Measurements from ENCODE around the gene LRP1B. TPM values are rescaled to one million over a fixed set of nuclear protein-coding genes. Genes with fewer than 3 reads are reported as not detected.

The LRP1B gene
- total RNA-seq, 4 donors from 2014 or later = 37.1 to 82.7 (median 50.9) TPM

DNA sequence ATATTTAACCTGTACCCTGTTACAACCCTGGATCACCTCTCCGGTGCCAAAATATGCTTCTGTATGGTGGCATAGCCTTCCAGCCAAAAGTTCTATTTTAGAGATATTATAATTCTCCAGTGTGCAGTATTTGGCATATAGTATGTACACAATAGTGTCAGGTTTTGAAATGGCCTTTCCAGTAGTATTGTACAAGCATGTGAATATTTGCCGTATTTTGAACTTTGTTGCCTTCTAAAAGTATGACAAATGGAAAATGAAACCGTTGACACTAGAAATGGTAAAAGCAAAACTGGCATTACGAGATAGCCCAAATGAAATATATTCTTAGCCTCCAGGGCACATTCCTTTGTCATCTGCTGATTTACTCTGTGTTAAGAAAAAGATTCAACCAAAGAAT lies 431.2 kb downstream of the LRP1B start:
- 89 to 93% methylated on average over 4 of the region's 4 CpGs for WGBS, 2 donors
- H3K4me3 ChIP-seq (replicated peaks in 1 of 3) = no peak overlapping the region
- no peak overlapping the region for H3K27ac ChIP-seq
- no peaks in the 10 kb centered on the region for H3K27me3 ChIP-seq
- peaks cover 8 to 26% of the 10 kb centered on the region in 2 donors for H3K4me1 ChIP-seq
- no peak for TF ChIP-seq POLR2A (IDR thresholded peaks at IDR 0.05)
- TF ChIP-seq, protein P1, sequence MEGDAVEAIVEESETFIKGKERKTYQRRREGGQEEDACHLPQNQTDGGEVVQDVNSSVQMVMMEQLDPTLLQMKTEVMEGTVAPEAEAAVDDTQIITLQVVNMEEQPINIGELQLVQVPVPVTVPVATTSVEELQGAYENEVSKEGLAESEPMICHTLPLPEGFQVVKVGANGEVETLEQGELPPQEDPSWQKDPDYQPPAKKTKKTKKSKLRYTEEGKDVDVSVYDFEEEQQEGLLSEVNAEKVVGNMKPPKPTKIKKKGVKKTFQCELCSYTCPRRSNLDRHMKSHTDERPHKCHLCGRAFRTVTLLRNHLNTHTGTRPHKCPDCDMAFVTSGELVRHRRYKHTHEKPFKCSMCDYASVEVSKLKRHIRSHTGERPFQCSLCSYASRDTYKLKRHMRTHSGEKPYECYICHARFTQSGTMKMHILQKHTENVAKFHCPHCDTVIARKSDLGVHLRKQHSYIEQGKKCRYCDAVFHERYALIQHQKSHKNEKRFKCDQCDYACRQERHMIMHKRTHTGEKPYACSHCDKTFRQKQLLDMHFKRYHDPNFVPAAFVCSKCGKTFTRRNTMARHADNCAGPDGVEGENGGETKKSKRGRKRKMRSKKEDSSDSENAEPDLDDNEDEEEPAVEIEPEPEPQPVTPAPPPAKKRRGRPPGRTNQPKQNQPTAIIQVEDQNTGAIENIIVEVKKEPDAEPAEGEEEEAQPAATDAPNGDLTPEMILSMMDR (IDR thresholded peaks at IDR 0.05) = no peak
- intact Hi-C loops (cut with DNase I) = no loop called here
- H3K36me3 ChIP-seq = no peaks in the 10 kb centered on the region
- DNase-seq = no peak
- H3K9me3 ChIP-seq = no peaks in the 10 kb centered on the region

DNA sequence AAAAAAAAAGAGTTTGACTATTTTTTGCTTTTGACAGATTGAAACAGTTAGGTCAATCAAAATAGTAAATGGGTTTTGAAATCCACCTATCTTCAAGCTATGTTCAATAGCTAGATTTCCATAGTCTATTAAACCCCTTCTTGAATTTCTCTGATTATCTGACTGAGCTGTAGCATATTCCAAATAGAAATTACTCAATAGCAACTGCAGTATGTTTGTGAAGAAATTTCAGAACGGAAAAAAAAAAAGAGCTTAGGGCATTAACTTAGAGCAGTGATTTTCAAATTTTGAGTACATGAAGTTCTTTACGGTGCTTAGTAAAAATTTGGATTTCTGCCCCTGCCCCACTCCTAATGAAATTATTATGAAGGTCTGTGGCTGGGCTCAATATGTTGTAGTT lies 432.3 kb downstream of the LRP1B start:
- 84 to 89% methylated on average over 2 of the region's 2 CpGs for WGBS, 2 donors
- Histone ChIP-seq H3K9me3 (no peaks in the 10 kb centered on the region), H3K4me3 (replicated peaks in 1 of 3) (no peak overlapping the region), H3K27me3 (no peaks in the 10 kb centered on the region), H3K27ac (no peak overlapping the region), H3K4me1 (peaks cover 8 to 34% of the 10 kb centered on the region in 2 donors), H3K36me3 (no peaks in the 10 kb centered on the region)
- intact Hi-C loops (cut with DNase I) = no loop called here
- DNase-seq = no peak
- TF ChIP-seq POLR2A (IDR thresholded peaks at IDR 0.05) = no peak
- TF ChIP-seq, protein P1 (IDR thresholded peaks at IDR 0.05) = no peak

DNA sequence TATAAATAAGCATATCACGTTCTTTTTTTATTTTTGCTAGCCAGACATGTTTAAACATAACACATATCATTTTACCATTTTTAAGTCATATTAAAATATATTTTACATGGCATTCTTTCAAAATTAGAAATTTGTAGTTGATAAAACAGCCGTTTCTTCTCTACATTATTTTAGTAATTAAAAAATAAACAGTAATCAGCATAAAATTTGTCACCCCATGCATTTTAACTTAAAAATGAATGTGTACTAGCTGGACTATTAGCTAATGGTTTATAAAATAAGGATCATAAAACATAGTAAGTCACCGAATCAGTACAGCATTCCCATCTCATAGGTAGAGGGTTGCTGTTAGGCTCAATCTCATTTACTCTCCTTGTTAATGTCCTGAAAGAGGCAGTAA lies 433.8 kb downstream of the LRP1B start:
- H3K36me3 ChIP-seq = no peaks in the 10 kb centered on the region
- no peaks in the 10 kb centered on the region for H3K9me3 ChIP-seq
- DNase-seq = no peak
- peaks cover 16 to 34% of the 10 kb centered on the region in 2 donors for H3K4me1 ChIP-seq
- no peak for TF ChIP-seq POLR2A (IDR thresholded peaks at IDR 0.05)
- TF ChIP-seq, protein P1 (IDR thresholded peaks at IDR 0.05) = no peak
- intact Hi-C loops (cut with DNase I) = no loop called here
- H3K27me3 ChIP-seq = no peaks in the 10 kb centered on the region
- H3K4me3 ChIP-seq (replicated peaks in 1 of 3) = no peak overlapping the region
- WGBS, 2 donors = 88 to 91% methylated on average over 3 of the region's 3 CpGs
- H3K27ac ChIP-seq = no peak overlapping the region

DNA sequence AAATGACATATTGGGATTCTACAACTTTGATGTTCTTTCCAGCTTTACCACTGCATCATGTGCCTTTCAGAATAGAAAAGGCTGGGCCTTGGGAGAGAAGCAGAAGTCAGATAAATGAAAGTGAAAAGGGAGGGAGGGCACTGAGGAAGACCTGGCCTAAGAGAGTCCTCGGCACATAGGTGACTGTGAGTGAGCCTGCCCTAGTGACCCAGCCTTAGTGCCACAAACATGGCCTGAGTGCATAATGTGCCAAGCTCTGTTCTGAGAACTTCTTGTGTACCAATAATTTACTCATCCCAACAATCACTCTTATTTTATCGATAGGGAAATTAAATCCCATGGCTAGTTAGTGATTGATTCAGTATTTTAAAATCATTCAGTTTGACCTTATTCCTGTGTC lies 436.6 kb downstream of the LRP1B start:
- no peak for DNase-seq
- no peaks in the 10 kb centered on the region for H3K36me3 ChIP-seq
- peaks cover 8 to 21% of the 10 kb centered on the region in 2 donors for H3K4me1 ChIP-seq
- peak overlapping the region in 1 of 3 donors; percentile 32 for H3K27ac ChIP-seq
- H3K4me3 ChIP-seq (replicated peaks in 1 of 3) = no peak overlapping the region
- no peaks in the 10 kb centered on the region for H3K27me3 ChIP-seq
- 96 to 97% methylated on average over 2 of the region's 2 CpGs for WGBS, 2 donors
- no peaks in the 10 kb centered on the region for H3K9me3 ChIP-seq
- intact Hi-C loops (cut with DNase I) = no loop called here
- TF ChIP-seq, protein P1 (IDR thresholded peaks at IDR 0.05) = no peak
- no peak for TF ChIP-seq POLR2A (IDR thresholded peaks at IDR 0.05)

DNA sequence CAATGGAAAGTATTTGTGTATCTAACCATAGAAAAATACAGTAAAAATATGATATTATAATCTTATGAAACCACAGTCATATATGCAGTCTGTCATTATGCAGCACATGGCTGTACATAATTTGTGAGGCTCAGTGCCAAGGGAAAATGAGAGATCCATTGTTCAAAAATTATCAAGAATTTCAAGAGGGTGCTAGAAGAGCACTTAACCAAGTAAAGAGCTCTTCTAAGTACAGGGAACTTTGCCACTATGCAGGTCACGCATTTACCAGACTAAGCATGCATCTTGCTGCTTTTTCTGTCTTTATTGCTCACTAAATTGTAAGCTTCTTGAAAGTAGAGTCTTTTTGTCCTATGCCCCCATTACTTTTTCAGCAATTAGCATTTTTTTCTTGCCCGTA lies 438.0 kb downstream of the LRP1B start:
- no peaks in the 10 kb centered on the region for H3K9me3 ChIP-seq
- H3K4me3 ChIP-seq (replicated peaks in 1 of 3) = no peak overlapping the region
- TF ChIP-seq POLR2A (IDR thresholded peaks at IDR 0.05) = no peak
- TF ChIP-seq, protein P1 (IDR thresholded peaks at IDR 0.05) = no peak
- peak; percentile 17 to 28 for DNase-seq
- no peaks in the 10 kb centered on the region for H3K36me3 ChIP-seq
- peaks cover 8 to 14% of the 10 kb centered on the region in 2 donors for H3K4me1 ChIP-seq
- 46 to 53% methylated on average over 2 of the region's 2 CpGs for WGBS, 2 donors
- no peak overlapping the region for H3K27ac ChIP-seq
- H3K27me3 ChIP-seq = no peaks in the 10 kb centered on the region
- intact Hi-C loops (cut with DNase I) = no loop called here

Data from thyroid gland (tissue), 4 donors.